HCT116 (cell line): ENCODE measurements around the gene DNPEP. TPM values are rescaled to one million over a fixed set of nuclear protein-coding genes. Genes with fewer than 3 reads are reported as not detected.

Experiments used
- ATAC-seq: fragments of 200-7000 bp; cut with Tn5 transposase; 2 replicates; pipeline ENCODE4 v1.9.1; 2020; ENCODE audit warnings: mild to moderate bottlenecking, moderate library complexity
- BruUV-seq: library from RNA; stranded (reverse); fragments of 400-500 nt; replicated peaks from 2 replicates; lab custom pipeline; 2021; lab: Mats Ljungman, UMichigan
- CTCF ChIA-PET: fragments of 300-600 bp; sonication (Branson Sonifier 250); formaldehyde crosslinking; loops from one replicate; lab custom pipeline; 2021; ENCODE audit warnings: antibody characterized with exemption; lab: Charles Lee
- POLR2A ChIA-PET: fragments of 300-600, 350-600 bp; sonication (Branson Sonifier 250); formaldehyde crosslinking; loops from one replicate; lab custom pipeline; 2021; ENCODE audit warnings: antibody characterized with exemption; lab: Charles Lee
- RAD21 ChIA-PET, 2 experiments: fragments of 300-600 bp; sonication (Branson Sonifier 250); formaldehyde crosslinking; loops; one replicate each; lab custom pipeline; 2023; ENCODE audit warnings: low total read pairs in 2 of 2; ENCODE audit not compliant: uncharacterized antibody in 2 of 2, unreplicated experiment in 2 of 2, low non-redundant PET in 1 of 2; lab: Charles Lee
- DNase-seq: peaks from one replicate; pipeline ENCODE4 v3.0.0-alpha.2; 2010; ENCODE audit warnings: low read depth, low spot score
- H2AFZ ChIP-seq: fragments of 200-600 bp; shearing (Covaris generic), sonication (generic); 2 replicates; pipeline ENCODE4 v1.6.1; 2017; ENCODE audit warnings: low read depth, mixed run types, mixed read lengths, antibody characterized with exemption, low read length; ENCODE audit not compliant: poor library complexity, severe bottlenecking
- H3K27ac ChIP-seq: 2 replicates; pipeline ENCODE4 v1.5.1; 2012; ENCODE audit warnings: low read depth, low read length
- H3K27me3 ChIP-seq: fragments of 200-600 bp; sonication (generic); 2 replicates; pipeline ENCODE4 v1.6.1; 2016; ENCODE audit warnings: mixed run types, low read length, mixed read lengths; ENCODE audit not compliant: insufficient read depth
- H3K36me3 ChIP-seq, 2 experiments: fragments of 200-500 bp in 1 of 2; fragments of 200-600 bp in 1 of 2; sonication (Bioruptor generic) in 1 of 2; sonication (generic) in 1 of 2; 2 replicates each; pipeline versions ENCODE4 v1.5.1 to v1.6.1; 2014 to 2016; ENCODE audit warnings: low read length in 2 of 2, inconsistent platforms in 1 of 2, mixed read lengths in 1 of 2, mixed run types in 1 of 2; ENCODE audit not compliant: insufficient read depth in 2 of 2, control insufficient read depth in 1 of 2
- H3K4me1 ChIP-seq, 2 experiments: fragments of 200-600 bp in 1 of 2; sonication (generic) in 1 of 2; 2 replicates each; pipeline versions ENCODE4 v1.5.1 to v1.6.1; 2012 to 2017; ENCODE audit warnings: low read length in 2 of 2, inconsistent platforms in 1 of 2, mild to moderate bottlenecking in 1 of 2, mixed read lengths in 1 of 2, mixed run types in 1 of 2, moderate library complexity in 1 of 2; ENCODE audit not compliant: insufficient read depth in 2 of 2, control insufficient read depth in 1 of 2
- H3K4me2 ChIP-seq: fragments of 200-600 bp; sonication (generic); 2 replicates; pipeline ENCODE4 v1.6.1; 2017; ENCODE audit warnings: mixed run types, low read length, mixed read lengths
- H3K4me3 ChIP-seq, 2 experiments: fragments of 200-600 bp in 1 of 2; sonication (generic) in 1 of 2; replicated peaks in 1 of 2; 2 replicates each; pipeline ENCODE4 v1.5.1; 2011 to 2016; ENCODE audit warnings: low read length in 2 of 2, control low read depth in 1 of 2, low read depth in 1 of 2, mild to moderate bottlenecking in 1 of 2, mixed read lengths in 1 of 2, mixed run types in 1 of 2
- H3K79me2 ChIP-seq: fragments of 200-600 bp; sonication (generic); 2 replicates; pipeline ENCODE4 v1.6.1; 2017; ENCODE audit warnings: mild to moderate bottlenecking, mixed run types, low read length, moderate library complexity, mixed read lengths; ENCODE audit not compliant: insufficient read depth
- H3K9ac ChIP-seq: fragments of 200-600 bp; sonication (generic); 2 replicates; pipeline ENCODE4 v1.6.1; 2016; ENCODE audit warnings: low read length, mixed read lengths
- H3K9me2 ChIP-seq: fragments of 200-600 bp; sonication (generic), shearing (Covaris generic); 2 replicates; pipeline ENCODE4 v1.6.1; 2017; ENCODE audit warnings: mixed run types, mild to moderate bottlenecking, moderate library complexity; ENCODE audit not compliant: insufficient read depth
- H3K9me3 ChIP-seq, 2 experiments: fragments of 200-500 bp in 1 of 2; fragments of 200-600 bp in 1 of 2; sonication (Bioruptor generic) in 1 of 2; sonication (generic) in 1 of 2; 2 replicates each; pipeline ENCODE4 v1.6.1; 2014 to 2017; ENCODE audit warnings: low read length in 2 of 2, mixed read lengths in 2 of 2, inconsistent platforms in 1 of 2, low read depth in 1 of 2, mild to moderate bottlenecking in 1 of 2, mixed run types in 1 of 2, moderate library complexity in 1 of 2; ENCODE audit not compliant: control insufficient read depth in 1 of 2, insufficient read depth in 1 of 2
- H4K20me1 ChIP-seq: fragments of 200-600 bp; sonication (generic), shearing (Covaris generic); 2 replicates; pipeline ENCODE4 v1.6.1; 2017; ENCODE audit warnings: mixed run types, mild to moderate bottlenecking, moderate library complexity; ENCODE audit not compliant: insufficient read depth
- CBX3 ChIP-seq: IDR thresholded peaks from 2 replicates; pipeline ENCODE4 v1.6.1; 2012; ENCODE audit warnings: low read depth
- CEBPB ChIP-seq: IDR thresholded peaks from 2 replicates; pipeline ENCODE4 v1.6.1; 2012; ENCODE audit warnings: low read depth
- EGR1 ChIP-seq: IDR thresholded peaks from 2 replicates; pipeline ENCODE4 v1.6.1; 2012; ENCODE audit warnings: low read depth
- ELF1 ChIP-seq: IDR thresholded peaks from 2 replicates; pipeline ENCODE4 v1.6.1; 2012; ENCODE audit warnings: low read depth, borderline replicate concordance
- EZH2 ChIP-seq: fragments of 200-600 bp; sonication (generic); IDR thresholded peaks from 2 replicates; pipeline ENCODE4 v1.6.1; 2017; ENCODE audit warnings: antibody characterized with exemption, mixed run types
- POLR2A ChIP-seq: IDR thresholded peaks from 2 replicates; pipeline ENCODE4 v1.7.0; 2011; ENCODE audit warnings: borderline replicate concordance; ENCODE audit not compliant: insufficient read depth, insufficient read length; ENCODE audit errors: extremely low read depth
- POLR2AphosphoS5 ChIP-seq: IDR thresholded peaks from 2 replicates; pipeline ENCODE4 v1.6.1; 2011; ENCODE audit warnings: mild to moderate bottlenecking, low read depth, low read length, moderate library complexity
- RAD21 ChIP-seq: IDR thresholded peaks from 2 replicates; pipeline ENCODE4 v1.6.1; 2012; ENCODE audit warnings: low read depth, mild to moderate bottlenecking
- SIN3A ChIP-seq: IDR thresholded peaks from 2 replicates; pipeline ENCODE4 v1.6.1; 2012; ENCODE audit warnings: low read depth
- SP1 ChIP-seq: IDR thresholded peaks from 2 replicates; pipeline ENCODE4 v1.6.1; 2012; ENCODE audit warnings: low read depth
- SRF ChIP-seq: IDR thresholded peaks from 2 replicates; pipeline ENCODE4 v1.6.1; 2012; ENCODE audit warnings: low read depth
- TCF7L2 ChIP-seq: IDR thresholded peaks from 2 replicates; pipeline ENCODE4 v1.7.0; 2011; ENCODE audit warnings: borderline replicate concordance, inconsistent platforms; ENCODE audit not compliant: insufficient read depth, insufficient read length; ENCODE audit errors: extremely low read depth
- YY1 ChIP-seq: IDR thresholded peaks from 2 replicates; pipeline ENCODE4 v1.6.1; 2011; ENCODE audit warnings: low read length, low read depth, moderate library complexity, mild to moderate bottlenecking; ENCODE audit not compliant: insufficient replicate concordance; ENCODE audit errors: extremely low read depth
- ZFX ChIP-seq: fragments of 450-650 bp; IDR thresholded peaks from 2 replicates; pipeline ENCODE4 v1.6.1; 2017
- intact Hi-C: fragments of 100-400 bp; cut with micrococcal nuclease; formaldehyde crosslinking; loops from 2 replicates; pipeline ENCODE4 v1.10.0; 2022
- total RNA-seq: library from RNA; stranded (reverse); gene quantifications from one replicate; pipeline ENCODE4 v1.2.1, GENCODE V29; 2021; ENCODE audit not compliant: unreplicated experiment
- TF ChIP-seq, protein P1 (sequence below): IDR thresholded peaks from 2 replicates; pipeline ENCODE4 v1.6.1; 2012
- TF ChIP-seq, protein P2 (sequence below): IDR thresholded peaks from 2 replicates; pipeline ENCODE4 v1.6.1; 2012; ENCODE audit warnings: low read depth

DNPEP gene
- total RNA-seq, 1 experiment from 2014 or later: 80.1 TPM

DNA sequence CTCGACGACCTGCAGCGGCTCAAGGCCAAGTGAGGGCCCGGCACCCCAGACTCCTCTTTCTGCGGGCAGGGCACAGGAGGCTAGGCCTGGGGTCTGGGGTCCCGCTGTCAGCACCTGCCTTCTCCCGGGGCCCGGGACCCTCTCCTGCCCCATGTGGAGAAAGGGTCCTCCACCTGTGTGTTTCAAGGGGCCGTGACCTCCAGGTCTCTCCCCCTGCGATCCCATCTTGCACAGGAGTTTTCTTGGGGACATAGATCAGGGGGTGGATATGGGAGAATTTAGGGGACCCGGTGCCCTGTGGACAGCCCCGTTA lies 31.3 kb upstream of the DNPEP start:
- intact Hi-C loops: no loop called here
- no peak overlapping the region for H3K4me2 ChIP-seq
- TF ChIP-seq POLR2AphosphoS5 (no peak), SP1 (no peak), TCF7L2 (no peak), RAD21 (no peak), CBX3 (no peak), EZH2 (no peak), YY1 (no peak), CEBPB (no peak), SIN3A (no peak), EGR1 (no peak), POLR2A (no peak), SRF (no peak), ELF1 (no peak), ZFX (no peak)
- TF ChIP-seq, protein P1, sequence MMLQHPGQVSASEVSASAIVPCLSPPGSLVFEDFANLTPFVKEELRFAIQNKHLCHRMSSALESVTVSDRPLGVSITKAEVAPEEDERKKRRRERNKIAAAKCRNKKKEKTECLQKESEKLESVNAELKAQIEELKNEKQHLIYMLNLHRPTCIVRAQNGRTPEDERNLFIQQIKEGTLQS: no peak
- TF ChIP-seq, protein P2, sequence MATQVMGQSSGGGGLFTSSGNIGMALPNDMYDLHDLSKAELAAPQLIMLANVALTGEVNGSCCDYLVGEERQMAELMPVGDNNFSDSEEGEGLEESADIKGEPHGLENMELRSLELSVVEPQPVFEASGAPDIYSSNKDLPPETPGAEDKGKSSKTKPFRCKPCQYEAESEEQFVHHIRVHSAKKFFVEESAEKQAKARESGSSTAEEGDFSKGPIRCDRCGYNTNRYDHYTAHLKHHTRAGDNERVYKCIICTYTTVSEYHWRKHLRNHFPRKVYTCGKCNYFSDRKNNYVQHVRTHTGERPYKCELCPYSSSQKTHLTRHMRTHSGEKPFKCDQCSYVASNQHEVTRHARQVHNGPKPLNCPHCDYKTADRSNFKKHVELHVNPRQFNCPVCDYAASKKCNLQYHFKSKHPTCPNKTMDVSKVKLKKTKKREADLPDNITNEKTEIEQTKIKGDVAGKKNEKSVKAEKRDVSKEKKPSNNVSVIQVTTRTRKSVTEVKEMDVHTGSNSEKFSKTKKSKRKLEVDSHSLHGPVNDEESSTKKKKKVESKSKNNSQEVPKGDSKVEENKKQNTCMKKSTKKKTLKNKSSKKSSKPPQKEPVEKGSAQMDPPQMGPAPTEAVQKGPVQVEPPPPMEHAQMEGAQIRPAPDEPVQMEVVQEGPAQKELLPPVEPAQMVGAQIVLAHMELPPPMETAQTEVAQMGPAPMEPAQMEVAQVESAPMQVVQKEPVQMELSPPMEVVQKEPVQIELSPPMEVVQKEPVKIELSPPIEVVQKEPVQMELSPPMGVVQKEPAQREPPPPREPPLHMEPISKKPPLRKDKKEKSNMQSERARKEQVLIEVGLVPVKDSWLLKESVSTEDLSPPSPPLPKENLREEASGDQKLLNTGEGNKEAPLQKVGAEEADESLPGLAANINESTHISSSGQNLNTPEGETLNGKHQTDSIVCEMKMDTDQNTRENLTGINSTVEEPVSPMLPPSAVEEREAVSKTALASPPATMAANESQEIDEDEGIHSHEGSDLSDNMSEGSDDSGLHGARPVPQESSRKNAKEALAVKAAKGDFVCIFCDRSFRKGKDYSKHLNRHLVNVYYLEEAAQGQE: no peak
- TF ChIP-seq, all 23 proteins: peak for 0
- POLR2A ChIA-PET: no interaction called here
- H3K27me3 ChIP-seq: no peaks in the 10 kb centered on the region
- H3K4me3 ChIP-seq: no peak overlapping the region
- H3K79me2 ChIP-seq: no peaks in the 10 kb centered on the region
- no peaks in the 10 kb centered on the region for H3K9me2 ChIP-seq
- H2AFZ ChIP-seq: no peak overlapping the region
- CTCF ChIA-PET: no interaction called here
- H3K36me3 ChIP-seq: no peaks in the 10 kb centered on the region
- H3K9ac ChIP-seq: no peak overlapping the region
- no TSS peak for BruUV-seq
- no peak overlapping the region for H3K27ac ChIP-seq
- peaks cover 0 to 13% of the 10 kb centered on the region in 2 experiments; a peak in 2 of 4 replicates for H3K4me1 ChIP-seq
- RAD21 ChIA-PET: no interaction called here
- H3K9me3 ChIP-seq: no peaks in the 10 kb centered on the region
- DNase-seq: no peak
- no peak for ATAC-seq
- H4K20me1 ChIP-seq: no peaks in the 10 kb centered on the region
